ENCODE measurements around the gene ALG3.

- no peak for TF ChIP-seq POLR2A (IDR thresholded peaks at IDR 0.05; ENCODE audit: low read length)
- TF ChIP-seq GATA1 (IDR thresholded peaks at IDR 0.05; ENCODE audit: low read depth, low read length): no peak
Observed at GRCh38 chr3:184290331-184290730, 41.6 kb upstream of the ALG3 start.
